Activated T-cell treated with anti-CD3 and anti-CD28 coated beads, Interleukin-2, amount 50 U/mL, for 4 hours (primary cell): Measurements from ENCODE around the gene CWC27. TPM values are rescaled to one million over a fixed set of nuclear protein-coding genes. Genes with fewer than 3 reads are reported as not detected.

Experiments
- ATAC-seq, 2 donors: fragments of 200-7000 bp; cut with Tn5 transposase; one replicate each; pipeline ENCODE4 v1.10.0; 2021
- DNase-seq: peaks from one replicate; pipeline ENCODE4 v3.0.0-alpha.2; 2020
- H3K27me3 Mint-ChIP-seq: one replicate; pipeline ENCODE4 v1.8.0; 2021; ENCODE audit warnings: low read depth, mixed read lengths
- H3K36me3 Mint-ChIP-seq: one replicate; pipeline ENCODE4 v1.8.0; 2022; ENCODE audit warnings: mixed read lengths; ENCODE audit not compliant: insufficient read depth
- H3K4me1 Mint-ChIP-seq: one replicate; pipeline ENCODE4 v1.8.0; 2021; ENCODE audit warnings: low read depth, mixed read lengths
- H3K4me3 Mint-ChIP-seq: one replicate; pipeline ENCODE4 v1.8.0; 2021; ENCODE audit warnings: mild to moderate bottlenecking, moderate library complexity, mixed read lengths
- H3K9me3 Mint-ChIP-seq: one replicate; pipeline ENCODE4 v1.8.0; 2021; ENCODE audit warnings: mixed read lengths
- total RNA-seq, 3 donors: library from RNA; stranded (reverse); gene quantifications; one replicate each; pipeline ENCODE4 v1.2.1, GENCODE V29; 2021

CWC27 gene
- total RNA-seq, 3 donors from 2014 or later = 27.1 to 32.9 (median 30.4) TPM

DNA sequence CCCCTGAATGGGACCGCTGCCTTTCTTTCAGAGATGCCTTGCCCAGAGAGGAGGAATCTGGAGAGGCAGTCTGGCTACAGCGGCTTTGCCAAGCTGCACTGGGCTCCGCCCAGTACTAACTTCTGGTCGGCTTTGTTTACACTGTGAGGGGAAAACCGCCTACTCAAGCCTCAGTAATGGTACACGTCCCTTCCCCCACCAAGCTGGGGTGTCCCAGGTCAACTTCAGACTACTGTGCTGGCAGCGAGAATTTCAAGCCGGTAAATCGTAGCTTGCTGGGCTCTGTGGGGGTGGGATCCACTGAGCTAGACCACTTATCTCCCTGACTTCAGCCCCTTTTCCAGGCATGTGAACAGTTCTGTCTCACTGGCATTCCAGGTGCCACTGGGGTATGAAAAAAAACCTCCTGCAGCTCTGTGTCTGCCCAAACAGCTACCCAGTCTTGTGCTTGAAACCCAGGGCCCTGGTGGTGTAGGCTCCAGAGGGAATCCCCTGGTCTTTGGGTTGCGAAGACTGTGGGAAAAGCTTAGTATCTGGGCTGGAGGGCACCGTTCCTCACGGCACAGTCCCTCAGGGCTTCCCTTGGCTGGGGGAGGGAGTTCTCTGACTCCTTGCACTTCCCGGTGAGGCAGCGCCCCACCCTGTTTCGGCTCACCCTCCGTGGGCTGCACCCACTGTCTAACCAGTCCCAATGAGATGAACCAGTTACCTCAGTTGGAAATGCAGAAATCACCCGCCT lies 171.2 kb downstream of the CWC27 start:
- Mint-ChIP-seq H3K4me1 (no peaks in the 10 kb centered on the region), H3K9me3 (peaks cover 15% of the 10 kb centered on the region), H3K36me3 (peaks cover 49% of the 10 kb centered on the region), H3K4me3 (no peak overlapping the region), H3K27me3 (no peaks in the 10 kb centered on the region)
- ATAC-seq = no peak
- no peak for DNase-seq

GRCh38 chr5:64942460-64942859 lies 173.7 kb downstream of the CWC27 start:
- Mint-ChIP-seq H3K9me3 (peaks cover under 1% of the 10 kb centered on the region), H3K4me3 (no peak overlapping the region), H3K27me3 (no peaks in the 10 kb centered on the region), H3K36me3 (peaks cover 24% of the 10 kb centered on the region), H3K4me1 (no peaks in the 10 kb centered on the region)
- DNase-seq (no peak), ATAC-seq (no peak)

DNA sequence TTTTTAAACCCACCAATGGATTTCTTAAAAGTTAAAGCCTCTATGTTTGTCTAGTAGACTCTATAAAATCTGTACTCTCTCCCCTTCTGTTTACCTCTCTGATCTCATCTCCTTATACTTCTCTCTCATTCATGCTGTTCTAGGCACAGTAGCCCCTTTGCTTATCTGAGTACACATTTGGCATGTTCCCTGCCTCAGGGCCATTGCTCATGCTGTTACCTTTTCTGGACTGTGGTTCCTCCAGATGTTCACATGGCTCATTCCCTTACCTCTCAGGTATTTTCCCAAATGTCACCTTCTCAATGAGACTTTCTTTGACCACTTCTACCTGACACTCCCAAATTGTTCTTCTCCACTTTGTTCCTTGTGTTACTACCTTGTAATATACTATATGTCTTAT lies 176.1 kb downstream of the CWC27 start:
- Mint-ChIP-seq H3K4me1 (no peaks in the 10 kb centered on the region), H3K36me3 (peaks cover 18% of the 10 kb centered on the region), H3K27me3 (no peaks in the 10 kb centered on the region), H3K9me3 (no peaks in the 10 kb centered on the region), H3K4me3 (no peak overlapping the region)
- ATAC-seq = no peak
- no peak for DNase-seq

GRCh38 chr5:64947031-64947430 lies 178.3 kb downstream of the CWC27 start:
- Mint-ChIP-seq H3K4me1 (no peaks in the 10 kb centered on the region), H3K36me3 (peaks cover 15% of the 10 kb centered on the region), H3K4me3 (no peak overlapping the region), H3K9me3 (no peaks in the 10 kb centered on the region), H3K27me3 (no peaks in the 10 kb centered on the region)
- DNase-seq (no peak), ATAC-seq (no peak)

DNA sequence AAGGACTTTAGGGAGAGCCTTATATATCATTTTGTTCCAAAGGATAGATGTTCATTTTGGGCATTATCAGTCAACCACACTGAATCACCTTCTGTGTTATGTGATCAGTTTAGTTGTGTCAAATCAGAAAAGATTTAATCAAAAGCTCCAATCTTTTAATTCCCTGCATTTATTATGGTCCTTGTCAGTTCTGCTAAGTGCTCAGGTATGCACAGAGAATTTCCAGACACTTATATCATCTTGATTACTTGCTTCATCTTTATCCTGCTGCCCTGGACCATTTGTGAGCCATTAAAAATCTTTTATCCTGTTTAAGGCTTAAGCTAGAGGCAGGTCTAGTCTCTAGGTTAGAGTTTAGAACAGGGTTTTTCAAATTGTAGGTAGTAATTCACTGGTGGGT lies 179.1 kb downstream of the CWC27 start:
- Mint-ChIP-seq H3K4me1 (no peaks in the 10 kb centered on the region), H3K27me3 (no peaks in the 10 kb centered on the region), H3K36me3 (peaks cover 15% of the 10 kb centered on the region), H3K9me3 (no peaks in the 10 kb centered on the region), H3K4me3 (no peak overlapping the region)
- no peak for ATAC-seq
- no peak for DNase-seq

DNA sequence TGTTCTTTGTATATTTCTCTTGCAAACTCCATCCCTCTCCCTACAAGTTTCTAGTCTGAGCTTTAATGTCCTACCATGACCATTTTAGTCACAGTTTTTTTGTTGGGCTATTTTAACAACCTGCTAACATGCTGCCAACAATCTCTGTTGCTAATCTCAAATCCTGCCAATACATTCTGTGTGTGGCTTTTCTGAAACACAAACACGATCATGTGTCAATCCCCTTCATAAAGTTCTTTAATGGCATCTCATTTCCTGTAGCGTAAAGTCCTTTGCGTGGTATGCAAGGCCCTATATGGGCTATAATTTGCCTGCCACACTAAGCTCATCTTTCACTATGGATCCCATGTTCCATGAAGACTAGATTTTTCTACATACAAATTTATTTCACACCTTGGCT lies 180.6 kb downstream of the CWC27 start:
- H3K27me3 Mint-ChIP-seq = no peaks in the 10 kb centered on the region
- no peaks in the 10 kb centered on the region for H3K4me1 Mint-ChIP-seq
- no peak for ATAC-seq
- no peak for DNase-seq
- no peak overlapping the region for H3K4me3 Mint-ChIP-seq
- H3K36me3 Mint-ChIP-seq = peaks cover 9% of the 10 kb centered on the region
- no peaks in the 10 kb centered on the region for H3K9me3 Mint-ChIP-seq

DNA sequence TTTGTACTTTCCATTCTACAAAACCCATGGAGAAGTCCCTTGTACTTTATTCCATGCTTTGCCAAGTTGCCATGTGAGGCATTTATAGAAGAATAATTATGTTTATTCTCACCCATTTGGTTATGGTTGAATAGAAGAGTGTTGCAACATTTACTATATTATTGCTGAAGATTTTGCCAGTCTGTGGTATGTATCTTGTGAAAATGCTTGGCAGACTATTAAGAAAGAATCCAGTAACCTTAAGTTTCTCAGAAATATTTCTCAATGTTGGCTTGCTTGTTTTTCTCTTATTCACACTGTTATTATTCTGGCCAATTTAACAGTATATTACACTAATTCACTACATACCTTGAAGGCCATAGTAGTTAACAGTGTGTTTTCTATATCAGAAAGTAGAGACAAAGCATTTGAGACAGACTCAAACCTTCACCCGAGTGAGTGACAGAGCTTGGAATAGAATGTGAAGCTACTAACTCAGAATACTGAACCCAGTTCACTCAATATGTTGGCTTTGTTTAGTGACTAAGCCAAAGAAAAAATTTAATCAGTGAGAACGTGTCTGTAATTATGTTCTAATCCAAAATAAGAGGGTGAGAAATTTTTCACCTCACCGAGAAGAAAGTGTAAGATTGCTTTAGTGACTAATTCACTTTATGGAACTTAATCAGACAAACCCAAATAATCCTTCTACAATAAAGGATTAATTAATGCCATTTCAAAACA lies 184.4 kb downstream of the CWC27 start:
- Mint-ChIP-seq H3K36me3 (peaks cover 3% of the 10 kb centered on the region), H3K27me3 (no peaks in the 10 kb centered on the region), H3K4me3 (no peak overlapping the region), H3K9me3 (no peaks in the 10 kb centered on the region), H3K4me1 (no peaks in the 10 kb centered on the region)
- ATAC-seq (no peak), DNase-seq (no peak)

GRCh38 chr5:64954518-64954917 lies 185.8 kb downstream of the CWC27 start:
- ATAC-seq = no peak
- H3K27me3 Mint-ChIP-seq = no peaks in the 10 kb centered on the region
- H3K4me3 Mint-ChIP-seq = no peak overlapping the region
- H3K4me1 Mint-ChIP-seq = no peaks in the 10 kb centered on the region
- H3K9me3 Mint-ChIP-seq = no peaks in the 10 kb centered on the region
- no peak for DNase-seq
- H3K36me3 Mint-ChIP-seq = no peaks in the 10 kb centered on the region

- H3K36me3 Mint-ChIP-seq = peaks cover 5% of the 10 kb centered on the region
- no peak for ATAC-seq
- no peaks in the 10 kb centered on the region for H3K27me3 Mint-ChIP-seq
- peaks cover 4% of the 10 kb centered on the region for H3K9me3 Mint-ChIP-seq
- H3K4me3 Mint-ChIP-seq = no peak overlapping the region
- no peak for DNase-seq
- H3K4me1 Mint-ChIP-seq = no peaks in the 10 kb centered on the region
Observed at GRCh38 chr5:64958757-64959391, 190.1 kb downstream of the CWC27 start.

- H3K4me1 Mint-ChIP-seq = no peaks in the 10 kb centered on the region
- DNase-seq = no peak
- H3K4me3 Mint-ChIP-seq = no peak overlapping the region
- peaks cover 5% of the 10 kb centered on the region for H3K36me3 Mint-ChIP-seq
- H3K9me3 Mint-ChIP-seq = peaks cover 4% of the 10 kb centered on the region
- no peak for ATAC-seq
- no peaks in the 10 kb centered on the region for H3K27me3 Mint-ChIP-seq
Observed at GRCh38 chr5:64963278-64963677, 194.5 kb downstream of the CWC27 start.

GRCh38 chr5:64968591-64969110 lies 199.9 kb downstream of the CWC27 start:
- no peaks in the 10 kb centered on the region for H3K27me3 Mint-ChIP-seq
- H3K36me3 Mint-ChIP-seq = peaks cover 18% of the 10 kb centered on the region
- no peak for DNase-seq
- H3K4me3 Mint-ChIP-seq = no peak overlapping the region
- no peaks in the 10 kb centered on the region for H3K9me3 Mint-ChIP-seq
- H3K4me1 Mint-ChIP-seq = peaks cover 1% of the 10 kb centered on the region
- ATAC-seq = no peak

GRCh38 chr5:64969578-64969977 lies 200.8 kb downstream of the CWC27 start:
- Mint-ChIP-seq H3K4me3 (no peak overlapping the region), H3K9me3 (no peaks in the 10 kb centered on the region), H3K27me3 (no peaks in the 10 kb centered on the region), H3K36me3 (peaks cover 23% of the 10 kb centered on the region), H3K4me1 (peaks cover 1% of the 10 kb centered on the region)
- DNase-seq (no peak), ATAC-seq (no peak)

- Mint-ChIP-seq H3K4me1 (peaks cover 1% of the 10 kb centered on the region), H3K36me3 (peaks cover 23% of the 10 kb centered on the region), H3K4me3 (no peak overlapping the region), H3K27me3 (no peaks in the 10 kb centered on the region), H3K9me3 (no peaks in the 10 kb centered on the region)
- no peak for ATAC-seq
- DNase-seq = no peak
Observed at GRCh38 chr5:64971513-64971912, 202.8 kb downstream of the CWC27 start.

DNA sequence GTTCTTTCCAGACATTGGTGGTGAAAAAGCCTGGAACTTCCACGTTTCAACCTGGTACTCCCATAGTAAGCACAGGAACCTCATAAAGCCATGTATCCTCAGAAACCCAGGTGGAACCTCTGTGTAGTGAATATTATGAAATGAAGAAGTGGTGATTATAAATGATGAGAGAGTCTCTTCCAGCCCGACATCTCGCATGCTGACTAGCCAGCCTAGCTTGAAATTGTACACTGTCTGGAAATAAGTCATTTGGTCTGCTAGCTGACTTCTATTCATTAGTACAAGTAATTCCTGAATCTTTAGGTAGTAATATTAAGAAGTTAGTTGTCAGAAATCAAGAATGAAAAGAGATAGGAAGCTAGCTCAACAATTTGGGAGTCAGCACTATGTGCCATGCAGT lies 203.3 kb downstream of the CWC27 start:
- Mint-ChIP-seq H3K4me1 (peaks cover 1% of the 10 kb centered on the region), H3K36me3 (peaks cover 23% of the 10 kb centered on the region), H3K4me3 (no peak overlapping the region), H3K9me3 (no peaks in the 10 kb centered on the region), H3K27me3 (no peaks in the 10 kb centered on the region)
- no peak for ATAC-seq
- no peak for DNase-seq
